Muscle of arm (tissue), 12 donors: ENCODE results near the gene VEGFA. TPM values are rescaled to one million over a fixed set of nuclear protein-coding genes. Genes with fewer than 3 reads are reported as not detected.

Experiments used
- DNase-seq: peaks from one replicate; pipeline ENCODE4 v3.0.0-alpha.2; 2013
- polyA plus RNA-seq, 12 donors: library from polyadenylated mRNA; unstranded; fragments of 120-200 nt; gene quantifications; one replicate each; pipeline ENCODE4 v1.2.1, GENCODE V29; 2013; ENCODE audit not compliant: insufficient read length in 12 of 12

Gene VEGFA
- polyA plus RNA-seq, 12 donors: 53.9 to 123 (median 69.4) TPM; not detected in 1

DNA sequence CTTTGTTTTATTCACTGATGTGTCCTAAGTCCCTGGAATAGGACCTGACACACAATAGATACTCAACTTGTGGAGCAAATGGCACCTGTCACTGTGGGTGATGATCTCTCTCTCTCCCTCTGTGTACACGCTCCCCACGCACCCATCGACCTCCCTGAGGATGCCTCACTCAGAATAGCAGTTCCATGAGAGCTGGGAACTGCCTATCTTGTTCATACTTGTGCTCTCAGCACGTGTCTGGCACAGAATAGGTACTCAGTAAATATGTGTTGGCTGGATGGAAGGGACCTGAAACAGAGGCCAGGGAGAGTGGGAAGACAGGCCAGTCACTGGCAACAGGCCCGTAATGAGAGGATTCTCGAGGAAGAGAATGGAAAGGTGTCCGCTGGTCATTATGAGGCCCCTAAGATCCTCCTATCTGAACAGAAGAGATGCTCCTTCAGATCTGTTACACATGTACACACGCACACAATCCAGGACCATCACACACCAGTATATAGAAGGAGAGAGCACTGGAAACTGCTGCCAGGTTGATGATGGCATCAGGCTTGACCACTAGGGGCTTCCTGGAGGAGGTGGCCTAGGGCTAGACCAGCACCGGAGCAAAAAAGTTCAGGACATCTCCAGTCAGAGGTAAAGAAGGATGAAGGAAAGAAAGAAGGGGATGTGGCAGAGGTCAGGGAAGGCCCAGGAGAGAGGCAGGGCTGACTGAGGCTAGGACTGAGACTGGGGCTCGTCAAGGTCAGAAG, 30.9 kb downstream of the VEGFA start:
- DNase-seq: no peak

- DNase-seq: no peak
Measured at GRCh38 chr6:43801495-43802181, 31.6 kb downstream of the VEGFA start.

GRCh38 chr6:43803055-43803782, 33.2 kb downstream of the VEGFA start:
- no peak for DNase-seq

GRCh38 chr6:43803783-43804549, 34.0 kb downstream of the VEGFA start:
- DNase-seq: no peak

- no peak for DNase-seq
Measured at GRCh38 chr6:43804550-43805223, 34.7 kb downstream of the VEGFA start.

- no peak for DNase-seq
Measured at GRCh38 chr6:43805699-43806042, 35.7 kb downstream of the VEGFA start.

DNA sequence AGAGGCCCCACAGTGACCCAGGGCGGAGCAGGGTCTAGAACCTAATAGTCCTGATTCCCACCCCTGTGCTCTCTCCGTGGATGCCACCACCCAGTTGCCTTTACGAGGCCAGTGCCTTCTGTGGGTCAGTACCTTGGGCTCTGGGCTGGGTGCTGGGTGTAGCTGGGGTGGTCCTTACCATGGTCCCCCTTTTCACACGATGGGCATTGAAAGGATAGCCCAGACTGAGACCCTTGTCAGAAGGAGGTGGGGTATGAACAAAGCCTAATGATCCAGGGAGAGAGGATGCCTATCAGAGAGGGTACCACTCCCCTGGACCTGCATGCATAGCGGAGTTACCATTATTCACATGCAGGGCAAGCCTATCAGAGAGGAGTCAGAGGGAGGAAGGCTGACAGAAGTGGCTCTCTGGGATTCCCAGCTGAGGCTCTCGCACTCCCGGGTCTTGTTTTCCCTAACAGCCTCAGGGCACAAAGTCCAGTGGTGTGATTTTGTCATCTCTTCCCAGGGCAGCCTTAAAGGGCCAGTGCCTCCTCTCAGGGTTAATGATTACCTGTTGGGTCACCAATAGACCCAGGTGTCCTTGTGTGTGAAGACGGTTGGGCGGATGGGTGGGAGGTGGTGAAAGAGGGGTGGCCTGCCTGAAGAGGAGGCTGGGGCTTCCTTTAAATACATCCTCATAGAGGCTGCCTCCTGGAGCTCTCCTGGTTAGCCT, 36.2 kb downstream of the VEGFA start:
- DNase-seq: no peak

DNA sequence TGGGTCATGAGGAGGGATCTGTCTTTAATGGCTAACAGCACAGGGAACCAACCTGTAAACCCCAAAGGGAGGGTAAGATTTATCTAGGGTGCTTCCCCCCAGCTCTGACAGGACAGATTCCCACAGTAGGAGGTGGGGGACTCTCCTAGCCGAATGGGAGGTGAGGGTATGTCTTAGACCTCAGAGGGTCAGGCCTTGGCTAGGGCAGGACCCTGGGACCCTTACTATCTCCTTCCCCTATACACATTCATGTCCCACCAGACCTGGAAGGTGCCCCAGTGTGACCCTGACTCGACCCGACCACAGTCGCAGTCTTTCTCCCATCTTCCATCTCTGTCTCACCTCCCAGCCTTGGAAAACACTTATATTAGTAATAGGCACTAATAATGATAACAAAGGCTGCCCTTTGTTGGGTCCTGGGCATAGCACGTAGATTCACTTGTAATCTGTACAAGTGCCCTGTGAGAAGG, 36.8 kb downstream of the VEGFA start:
- no peak for DNase-seq

DNA sequence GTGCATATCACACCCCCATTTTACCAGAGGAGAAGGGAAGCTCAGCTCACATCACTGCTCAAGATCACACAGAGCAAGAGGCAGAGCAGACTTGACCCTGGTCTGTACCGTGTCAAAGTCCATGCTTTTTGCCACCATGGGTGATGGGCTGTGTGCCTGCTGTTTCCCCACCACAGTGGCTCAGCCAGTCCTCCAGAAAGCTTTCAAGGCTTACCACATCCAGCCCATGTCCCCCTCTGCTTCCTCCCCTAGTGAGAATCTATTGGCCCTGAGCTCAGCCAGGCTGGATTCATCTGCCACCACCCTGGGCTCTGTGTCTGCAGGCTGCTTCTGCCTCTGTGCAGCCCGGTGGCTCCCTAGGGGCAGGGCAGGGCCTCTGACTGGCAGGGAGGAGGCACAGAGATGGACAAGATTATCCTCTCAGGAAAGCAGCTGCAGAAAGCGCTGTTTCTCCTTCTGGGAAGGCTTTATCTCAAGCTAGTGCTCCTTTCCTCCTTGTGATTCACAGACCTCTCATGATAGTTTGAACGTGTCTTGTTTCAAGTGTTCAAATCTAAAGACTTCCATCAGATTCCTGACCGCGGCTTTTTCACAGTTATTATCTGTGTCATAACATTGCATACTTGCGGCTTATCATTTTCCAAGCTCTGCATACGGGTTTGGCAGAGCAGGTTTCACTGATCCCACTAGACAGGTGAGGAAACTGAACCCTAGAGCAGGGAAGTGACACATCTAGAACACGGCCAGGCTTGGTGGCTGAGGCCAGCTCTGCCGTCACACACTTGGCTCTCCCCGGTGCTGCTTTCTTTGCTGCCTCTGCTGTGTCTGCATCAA, 37.4 kb downstream of the VEGFA start:
- DNase-seq: no peak

GRCh38 chr6:43808412-43808811, 38.4 kb downstream of the VEGFA start:
- DNase-seq: no peak

DNA sequence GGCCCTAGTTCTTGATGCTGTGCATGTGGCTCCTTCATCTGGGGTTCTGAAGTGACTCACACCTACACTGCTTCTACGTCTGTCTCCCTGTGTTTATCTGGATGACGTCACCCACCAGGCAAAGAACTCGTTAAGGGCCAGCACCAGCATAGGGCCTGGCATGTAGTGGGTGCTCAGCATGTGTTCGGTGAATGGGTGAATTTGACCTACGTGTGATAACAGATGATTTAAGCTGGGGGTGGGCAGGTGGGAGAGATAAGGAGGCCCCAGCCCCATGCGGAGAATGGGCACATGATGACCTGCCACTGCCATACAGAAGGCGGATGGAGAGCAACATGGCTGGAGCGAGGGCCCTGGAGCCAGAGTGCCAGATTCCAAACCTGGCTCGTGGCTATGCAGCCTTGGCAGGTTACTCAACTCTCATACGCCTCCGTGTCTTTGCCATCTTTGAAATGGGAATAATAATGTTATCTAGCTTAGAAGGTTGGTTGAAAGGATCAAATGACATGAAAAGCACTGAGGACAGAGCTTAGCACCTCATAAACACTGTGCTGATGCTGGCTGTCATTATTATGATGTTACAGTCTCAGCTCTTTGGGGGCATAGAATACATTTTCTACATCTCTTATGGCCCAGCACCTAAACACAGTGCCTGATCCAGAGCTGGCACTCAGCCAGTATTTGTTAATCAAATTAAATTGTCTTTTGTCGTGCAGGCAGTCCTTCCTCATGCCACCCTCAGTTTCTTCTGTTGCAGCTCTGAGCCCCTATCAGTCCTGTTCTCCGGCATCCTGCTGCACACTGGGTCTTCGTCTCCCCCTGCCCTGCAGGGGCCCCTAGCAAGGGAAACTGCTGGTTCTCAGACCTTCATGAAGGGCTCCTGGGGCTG, 39.6 kb downstream of the VEGFA start:
- no peak for DNase-seq

GRCh38 chr6:43810965-43811732, 41.1 kb downstream of the VEGFA start:
- no peak for DNase-seq

- no peak for DNase-seq
Measured at GRCh38 chr6:43811733-43812099, 41.7 kb downstream of the VEGFA start.

- DNase-seq: no peak
Measured at GRCh38 chr6:43812850-43813578, 43.0 kb downstream of the VEGFA start.

- DNase-seq: no peak
Measured at GRCh38 chr6:43814111-43814510, 44.1 kb downstream of the VEGFA start.

- no peak for DNase-seq
Measured at GRCh38 chr6:43814865-43815264, 44.9 kb downstream of the VEGFA start.

DNA sequence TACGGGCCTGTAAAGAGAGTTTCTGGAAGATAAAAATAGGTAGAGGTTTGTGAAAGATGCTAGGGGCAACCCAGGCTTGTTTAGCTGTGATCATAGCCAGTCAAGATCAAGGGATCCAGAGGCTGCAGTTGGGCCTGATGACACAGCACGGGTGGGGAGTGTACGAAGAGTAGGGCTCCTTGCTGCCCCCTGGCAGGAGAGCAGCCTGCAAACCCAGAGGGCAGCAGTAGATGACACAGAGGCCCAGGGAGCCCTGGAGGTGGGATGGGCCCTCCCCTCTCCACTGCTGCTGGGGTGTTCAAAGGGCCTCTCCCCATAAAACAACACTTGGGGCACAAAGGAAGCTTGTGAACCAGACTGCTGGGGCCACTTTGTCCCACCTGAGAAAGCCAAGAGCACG, 47.2 kb downstream of the VEGFA start:
- DNase-seq: no peak
